Calu3 (cell line): ENCODE data around the gene NCKAP5. TPM values are rescaled to one million over a fixed set of nuclear protein-coding genes. Genes with fewer than 3 reads are reported as not detected.

Experiments
- BruUV-seq: library from RNA; stranded (reverse); fragments of 400-500 nt; replicated peaks from 2 replicates; lab custom pipeline; 2021; lab: Mats Ljungman, UMichigan
- CTCF ChIA-PET: fragments of 300-600 bp; sonication (Branson Sonifier 250); formaldehyde crosslinking; loops from one replicate; lab custom pipeline; 2022; ENCODE audit warnings: antibody characterized with exemption; lab: Charles Lee
- DNase-seq: peaks from one replicate; pipeline ENCODE4 v3.0.0; 2022
- H3K27ac Mint-ChIP-seq: one replicate; pipeline ENCODE4 v1.8.0; 2022; ENCODE audit warnings: mixed read lengths; ENCODE audit not compliant: unreplicated experiment
- H3K27me3 Mint-ChIP-seq: one replicate; pipeline ENCODE4 v1.8.0; 2022; ENCODE audit warnings: mixed read lengths; ENCODE audit not compliant: unreplicated experiment
- H3K36me3 Mint-ChIP-seq: one replicate; pipeline ENCODE4 v1.8.0; 2022; ENCODE audit warnings: mild to moderate bottlenecking, moderate library complexity, mixed read lengths; ENCODE audit not compliant: insufficient read depth, unreplicated experiment
- H3K4me1 Mint-ChIP-seq: one replicate; pipeline ENCODE4 v1.8.0; 2022; ENCODE audit warnings: mild to moderate bottlenecking, low read depth, mixed read lengths; ENCODE audit not compliant: unreplicated experiment
- H3K4me3 Mint-ChIP-seq: one replicate; pipeline ENCODE4 v1.8.0; 2022; ENCODE audit warnings: mild to moderate bottlenecking, low read depth, moderate library complexity, mixed read lengths; ENCODE audit not compliant: unreplicated experiment
- H3K9me3 Mint-ChIP-seq: one replicate; pipeline ENCODE4 v1.8.0; 2022; ENCODE audit warnings: low read depth, mixed read lengths; ENCODE audit not compliant: unreplicated experiment
- CTCF ChIP-seq: fragments of 200-600 bp; IDR thresholded peaks from one replicate; pipeline ENCODE4 v1.8.0; 2022; ENCODE audit warnings: antibody characterized with exemption; ENCODE audit not compliant: unreplicated experiment
- intact Hi-C: fragments of 100-400 bp; cut with micrococcal nuclease; formaldehyde crosslinking; loops from one replicate; pipeline ENCODE4 v1.10.0; 2022; ENCODE audit not compliant: unreplicated experiment
- total RNA-seq: library from RNA; stranded (reverse); gene quantifications from 2 replicates; pipeline ENCODE4 v1.2.3, GENCODE V29; 2022

Gene NCKAP5
- total RNA-seq, 1 experiment from 2014 or later = 2.2 TPM

- CTCF ChIA-PET = no interaction called here
- H3K9me3 Mint-ChIP-seq = no peaks in the 10 kb centered on the region
- no peak for TF ChIP-seq CTCF
- no TSS peak for BruUV-seq
- intact Hi-C loops = no loop called here
- H3K4me3 Mint-ChIP-seq = no peak overlapping the region
- no peaks in the 10 kb centered on the region for H3K36me3 Mint-ChIP-seq
- H3K27me3 Mint-ChIP-seq = no peaks in the 10 kb centered on the region
- no peak for DNase-seq
- no peak overlapping the region for H3K27ac Mint-ChIP-seq
- H3K4me1 Mint-ChIP-seq = no peaks in the 10 kb centered on the region
Observed at GRCh38 chr2:133166031-133166430, 402.2 kb downstream of the NCKAP5 start.

GRCh38 chr2:133163111-133163510, 405.2 kb downstream of the NCKAP5 start:
- Mint-ChIP-seq H3K27me3 (no peaks in the 10 kb centered on the region), H3K4me3 (no peak overlapping the region), H3K9me3 (no peaks in the 10 kb centered on the region), H3K36me3 (no peaks in the 10 kb centered on the region), H3K4me1 (no peaks in the 10 kb centered on the region), H3K27ac (no peak overlapping the region)
- intact Hi-C loops = no loop called here
- DNase-seq = no peak
- BruUV-seq = no TSS peak
- CTCF ChIA-PET = no interaction called here
- TF ChIP-seq CTCF = no peak

GRCh38 chr2:133158442-133158841, 409.8 kb downstream of the NCKAP5 start:
- H3K9me3 Mint-ChIP-seq = no peaks in the 10 kb centered on the region
- no peak for TF ChIP-seq CTCF
- H3K36me3 Mint-ChIP-seq = no peaks in the 10 kb centered on the region
- no peak for DNase-seq
- CTCF ChIA-PET = no interaction called here
- intact Hi-C loops = no loop called here
- H3K27ac Mint-ChIP-seq = no peak overlapping the region
- H3K27me3 Mint-ChIP-seq = no peaks in the 10 kb centered on the region
- no peaks in the 10 kb centered on the region for H3K4me1 Mint-ChIP-seq
- no TSS peak for BruUV-seq
- no peak overlapping the region for H3K4me3 Mint-ChIP-seq

GRCh38 chr2:133158024-133158423, 410.2 kb downstream of the NCKAP5 start:
- intact Hi-C loops = no loop called here
- Mint-ChIP-seq H3K27me3 (no peaks in the 10 kb centered on the region), H3K27ac (no peak overlapping the region), H3K9me3 (no peaks in the 10 kb centered on the region), H3K4me3 (no peak overlapping the region), H3K4me1 (no peaks in the 10 kb centered on the region), H3K36me3 (no peaks in the 10 kb centered on the region)
- TF ChIP-seq CTCF = no peak
- no TSS peak for BruUV-seq
- DNase-seq = no peak
- CTCF ChIA-PET = no interaction called here
